Lung (tissue), 12 donors: ENCODE results near the gene RHD. TPM values are rescaled to one million over a fixed set of nuclear protein-coding genes. Genes with fewer than 3 reads are reported as not detected.

Experiments used
- ATAC-seq: fragments of 200-7000 bp; cut with Tn5 transposase; one replicate; pipeline ENCODE4 v1.9.1; 2020; ENCODE audit warnings: moderate number of reproducible peaks; ENCODE audit not compliant: insufficient read depth, low FRiP score
- DNase-seq, 3 donors: peaks; one replicate each; pipeline ENCODE4 v3.0.0-alpha.2; 2013 to 2017
- H3K27ac ChIP-seq, 2 donors: one replicate each; pipeline ENCODE4 v1.5.1; 2013; ENCODE audit warnings: mild to moderate bottlenecking in 2 of 2, moderate library complexity in 2 of 2, control low read depth in 1 of 2, inconsistent platforms in 1 of 2, low read depth in 1 of 2, low read length in 1 of 2
- H3K27me3 ChIP-seq, 3 donors: one replicate each; pipeline ENCODE4 v1.5.1; 2013; ENCODE audit warnings: low read length in 2 of 3; ENCODE audit not compliant: control insufficient read depth in 3 of 3, insufficient read depth in 3 of 3
- H3K36me3 ChIP-seq, 4 donors: one replicate each; pipeline ENCODE4 v1.5.1; 2013; ENCODE audit warnings: low read length in 4 of 4, mild to moderate bottlenecking in 1 of 4, moderate library complexity in 1 of 4; ENCODE audit not compliant: control insufficient read depth in 4 of 4, insufficient read depth in 4 of 4
- H3K4me1 ChIP-seq, 5 donors: one replicate each; pipeline ENCODE4 v1.5.1; 2013; ENCODE audit warnings: low read length in 5 of 5, mild to moderate bottlenecking in 2 of 5, moderate library complexity in 1 of 5; ENCODE audit not compliant: control insufficient read depth in 5 of 5, insufficient read depth in 5 of 5
- H3K4me3 ChIP-seq: one replicate; pipeline ENCODE4 v1.5.1; 2013; ENCODE audit warnings: mild to moderate bottlenecking, control low read depth, moderate library complexity
- H3K9ac ChIP-seq, 2 donors: one replicate each; pipeline ENCODE4 v1.5.1; 2013; ENCODE audit warnings: low read length in 2 of 2, control low read depth in 1 of 2; ENCODE audit not compliant: insufficient read depth in 1 of 2
- H3K9me3 ChIP-seq, 4 donors: one replicate each; pipeline ENCODE4 v1.5.1; 2013; ENCODE audit warnings: low read length in 3 of 4, mild to moderate bottlenecking in 1 of 4, moderate library complexity in 1 of 4; ENCODE audit not compliant: control insufficient read depth in 4 of 4, insufficient read depth in 3 of 4
- WGBS, 2 donors: extraction: QIAGEN DNeasy Blood & Tissue Kit; methylation state at CpG; one replicate each; pipeline ENCODE4 v1.1.7; 2013; 5-methylcytosine and 5-hydroxymethylcytosine counted together
- polyA plus RNA-seq, 2 donors: library from polyadenylated mRNA; stranded (reverse); fragments of 200-250 nt; gene quantifications; one replicate each; pipeline ENCODE4 v1.2.1, GENCODE V29; 2013
- total RNA-seq, 2 donors: library from RNA; depleted of rRNA in 1 of 2; stranded (reverse); fragments of >200 nt in 1 of 2; gene quantifications; one replicate each; pipeline ENCODE4 v1.2.1, GENCODE V29; 2014 to 2021
- TF ChIP-seq, protein P1 (sequence below): IDR thresholded peaks from 2 replicates; pipeline ENCODE4 v1.5.1; 2012; ENCODE audit warnings: mild to moderate bottlenecking; ENCODE audit errors: control extremely low read depth, extremely low read depth
- donor health status: control.
- donor health status: control.
- donor health status: Bipolar disorder and iron deficiency.
- donor health status: healthy.
- donor health status: DM: yes; HTN: yes; CAD: no.

Gene RHD
- total and polyA plus RNA-seq, 4 donors, result 0.12 to 2.2 (median 0.27) TPM; not detected in 1

DNA sequence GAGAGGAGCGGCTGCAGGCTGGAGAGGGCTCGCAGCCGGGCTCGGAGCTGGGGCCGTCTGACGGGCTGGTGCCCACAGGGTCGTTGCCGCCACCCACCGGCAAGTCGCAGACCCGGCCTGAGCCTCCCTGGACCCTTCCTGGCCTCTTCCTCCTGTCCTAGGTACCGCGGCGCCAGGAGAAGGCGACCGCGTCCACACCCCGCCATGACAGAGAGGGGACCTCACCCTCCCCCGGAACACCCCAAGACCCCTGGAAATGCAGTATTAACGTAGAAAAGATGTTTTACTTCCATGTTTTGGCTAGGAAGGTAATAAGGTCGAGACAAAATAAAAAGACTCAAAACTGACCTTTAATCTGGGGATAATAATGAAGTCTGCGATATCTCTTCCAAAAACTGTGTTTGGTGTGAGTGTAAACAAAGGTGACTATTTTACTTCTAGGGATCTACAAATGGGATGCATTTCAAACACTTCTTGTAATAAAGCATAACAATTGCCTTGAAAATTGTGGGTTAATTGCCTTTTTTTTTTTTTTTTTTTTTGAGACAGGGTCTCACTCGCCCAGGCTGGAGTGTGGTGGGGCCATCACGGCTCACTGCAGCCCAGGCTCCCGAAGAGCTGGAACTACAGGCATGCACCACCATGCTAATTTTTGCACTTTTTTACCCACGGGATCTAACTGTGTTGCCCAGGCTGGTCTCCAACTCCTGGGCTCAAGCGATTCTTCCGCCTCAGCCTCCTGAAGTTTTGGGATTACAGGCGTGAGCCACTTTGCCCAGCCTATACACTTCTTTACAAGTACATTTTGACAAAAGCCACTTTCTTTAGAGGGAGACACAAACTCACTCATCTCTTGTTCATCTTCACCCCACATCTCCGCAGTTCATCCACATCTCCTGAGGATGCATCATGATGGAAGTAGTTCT is 24.2 kb upstream of the RHD start:
- Histone ChIP-seq H3K4me1 (peaks cover 0 to 14% (median 5%) of the 10 kb centered on the region in 5 donors), H3K36me3 (peaks cover 10 to 17% (median 13%) of the 10 kb centered on the region in 4 donors), H3K27ac (peak overlapping the region; percentile 89 to 97), H3K4me3 (peak overlapping the region; percentile 71), H3K27me3 (no peaks in the 10 kb centered on the region), H3K9me3 (no peaks in the 10 kb centered on the region), H3K9ac (peak overlapping the region in 1 of 2 donors; percentile 52)
- DNase-seq (peak in 1 of 3 donors; percentile 10), ATAC-seq (no peak)
- TF ChIP-seq, protein P1, sequence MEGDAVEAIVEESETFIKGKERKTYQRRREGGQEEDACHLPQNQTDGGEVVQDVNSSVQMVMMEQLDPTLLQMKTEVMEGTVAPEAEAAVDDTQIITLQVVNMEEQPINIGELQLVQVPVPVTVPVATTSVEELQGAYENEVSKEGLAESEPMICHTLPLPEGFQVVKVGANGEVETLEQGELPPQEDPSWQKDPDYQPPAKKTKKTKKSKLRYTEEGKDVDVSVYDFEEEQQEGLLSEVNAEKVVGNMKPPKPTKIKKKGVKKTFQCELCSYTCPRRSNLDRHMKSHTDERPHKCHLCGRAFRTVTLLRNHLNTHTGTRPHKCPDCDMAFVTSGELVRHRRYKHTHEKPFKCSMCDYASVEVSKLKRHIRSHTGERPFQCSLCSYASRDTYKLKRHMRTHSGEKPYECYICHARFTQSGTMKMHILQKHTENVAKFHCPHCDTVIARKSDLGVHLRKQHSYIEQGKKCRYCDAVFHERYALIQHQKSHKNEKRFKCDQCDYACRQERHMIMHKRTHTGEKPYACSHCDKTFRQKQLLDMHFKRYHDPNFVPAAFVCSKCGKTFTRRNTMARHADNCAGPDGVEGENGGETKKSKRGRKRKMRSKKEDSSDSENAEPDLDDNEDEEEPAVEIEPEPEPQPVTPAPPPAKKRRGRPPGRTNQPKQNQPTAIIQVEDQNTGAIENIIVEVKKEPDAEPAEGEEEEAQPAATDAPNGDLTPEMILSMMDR, result no peak
- WGBS, 2 donors, result 22% methylated on average over 29 to 30 of the region's 30 CpGs

DNA sequence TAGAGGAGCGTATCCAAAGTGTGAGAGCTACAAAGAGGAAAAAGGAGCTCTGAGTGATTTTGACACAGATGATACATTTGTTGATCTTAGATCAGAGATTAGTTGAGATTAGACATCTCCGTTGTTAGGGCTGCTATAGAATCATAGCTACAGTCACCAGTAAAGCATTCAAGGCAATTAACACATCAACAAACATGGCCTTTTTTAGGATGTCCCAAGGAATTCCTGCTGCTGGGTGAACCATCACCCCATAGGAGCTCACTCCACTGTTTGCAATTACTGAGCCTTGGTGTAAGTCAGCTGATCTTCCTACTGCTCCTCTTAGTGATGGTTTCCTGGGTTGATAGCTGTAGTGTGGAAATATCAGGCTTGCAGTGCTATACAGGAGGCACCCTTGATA is 18.4 kb upstream of the RHD start:
- ATAC-seq (no peak), DNase-seq (no peak)
- Histone ChIP-seq H3K9me3 (no peaks in the 10 kb centered on the region), H3K9ac (no peak overlapping the region), H3K4me3 (no peak overlapping the region), H3K27ac (no peak overlapping the region), H3K36me3 (no peaks in the 10 kb centered on the region), H3K4me1 (no peaks in the 10 kb centered on the region), H3K27me3 (no peaks in the 10 kb centered on the region)
- TF ChIP-seq, protein P1, result no peak
- 83 to 86% methylated on average over 2 of the region's 2 CpGs for WGBS, 2 donors

DNA sequence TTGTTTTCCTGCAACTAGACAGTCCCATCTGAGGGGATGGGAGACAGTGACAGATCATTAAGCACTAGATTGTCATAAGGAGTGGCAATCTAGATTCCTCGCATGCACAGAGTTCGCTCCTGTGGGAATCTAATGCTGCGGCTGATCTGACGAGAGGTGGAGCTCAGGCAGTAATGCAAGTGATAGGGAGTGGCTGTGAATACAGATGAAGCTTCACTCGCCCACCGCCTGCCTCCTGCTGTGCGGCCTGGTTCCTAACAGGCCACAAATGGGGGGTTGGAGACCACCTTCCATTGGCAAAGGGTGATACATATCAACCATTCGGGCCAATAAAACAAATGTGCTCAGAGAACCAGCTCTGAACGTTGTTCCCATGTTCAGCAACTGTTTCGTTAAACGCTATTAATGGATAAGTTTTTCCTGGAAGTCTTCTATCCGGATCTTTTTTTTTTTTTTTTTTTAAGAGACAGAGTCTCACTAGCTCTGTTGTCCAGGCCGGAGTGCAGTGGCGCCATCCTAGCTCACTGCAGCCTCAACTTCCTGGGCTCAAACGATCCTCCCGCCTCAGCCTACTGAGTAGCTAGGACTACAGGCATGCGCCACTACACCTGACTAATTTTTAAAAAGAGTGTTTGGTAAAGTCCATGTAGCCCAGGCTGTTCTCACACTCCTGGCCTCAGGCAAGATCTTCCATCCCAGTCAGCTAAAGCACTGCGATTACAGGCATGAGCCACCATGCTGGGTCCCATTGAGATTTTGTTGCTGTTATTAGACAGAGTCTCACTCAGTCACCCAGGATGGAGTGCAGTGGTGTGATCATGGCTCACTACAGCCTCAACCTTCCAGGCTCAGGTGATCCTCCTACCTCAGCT is 16.4 kb upstream of the RHD start:
- no peak overlapping the region for H3K9ac ChIP-seq
- H3K4me3 ChIP-seq, result no peak overlapping the region
- no peaks in the 10 kb centered on the region for H3K36me3 ChIP-seq
- H3K27ac ChIP-seq, result no peak overlapping the region
- DNase-seq, result no peak
- 84 to 86% methylated on average over 18 of the region's 18 CpGs for WGBS, 2 donors
- TF ChIP-seq, protein P1, result no peak
- no peak for ATAC-seq
- H3K9me3 ChIP-seq, result no peaks in the 10 kb centered on the region
- H3K4me1 ChIP-seq, result no peaks in the 10 kb centered on the region
- no peaks in the 10 kb centered on the region for H3K27me3 ChIP-seq
